GM18507 (cell line): ENCODE results near the gene PCGF3.

Experiments
- DNase-seq: peaks from one replicate; pipeline ENCODE4 v3.0.0; 2011; ENCODE audit warnings: low read depth; ENCODE audit not compliant: insufficient read length; ENCODE audit errors: extremely low spot score
- FAIRE-seq: peaks from 2 replicates; lab custom pipeline; 2011; peaks lifted over from hg19 to GRCh38; lab: Jason Lieb, UNC

The PCGF3 gene

DNA sequence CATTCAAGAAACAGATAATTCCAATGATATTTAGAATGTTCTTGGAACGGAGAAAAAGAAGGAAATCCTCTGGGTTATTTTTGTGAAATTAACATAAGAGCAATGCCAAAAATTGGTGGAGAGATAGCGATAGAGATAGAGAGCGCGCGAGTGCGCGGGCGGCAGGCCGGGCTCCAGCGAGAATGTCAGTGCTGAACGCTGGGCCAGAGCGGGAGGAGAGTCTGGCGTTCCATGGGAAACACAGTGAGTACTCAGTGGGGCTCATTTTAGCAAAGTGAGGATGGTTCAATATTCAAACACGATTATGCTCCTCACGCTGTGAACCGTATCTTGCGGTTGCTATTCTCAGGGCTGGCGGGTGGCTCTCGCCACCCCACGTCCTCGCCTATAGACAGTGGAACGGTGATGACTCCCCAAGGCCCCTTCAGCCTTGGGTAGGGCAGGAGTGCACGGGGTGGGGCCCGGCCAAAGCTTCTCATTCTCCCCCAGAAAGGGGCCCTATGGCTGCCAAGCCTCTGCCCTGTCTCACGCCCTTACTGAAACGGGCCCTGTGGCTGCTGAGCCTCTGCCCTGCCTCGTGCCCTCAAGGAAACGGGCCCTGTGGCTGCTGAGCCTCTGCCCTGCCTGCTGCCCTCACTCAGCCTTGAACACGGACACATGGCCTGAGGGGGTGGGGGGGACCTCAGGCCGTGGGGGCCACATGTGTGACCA, 103.4 kb downstream of the PCGF3 start:
- DNase-seq (no peak), FAIRE-seq (no peak)

DNA sequence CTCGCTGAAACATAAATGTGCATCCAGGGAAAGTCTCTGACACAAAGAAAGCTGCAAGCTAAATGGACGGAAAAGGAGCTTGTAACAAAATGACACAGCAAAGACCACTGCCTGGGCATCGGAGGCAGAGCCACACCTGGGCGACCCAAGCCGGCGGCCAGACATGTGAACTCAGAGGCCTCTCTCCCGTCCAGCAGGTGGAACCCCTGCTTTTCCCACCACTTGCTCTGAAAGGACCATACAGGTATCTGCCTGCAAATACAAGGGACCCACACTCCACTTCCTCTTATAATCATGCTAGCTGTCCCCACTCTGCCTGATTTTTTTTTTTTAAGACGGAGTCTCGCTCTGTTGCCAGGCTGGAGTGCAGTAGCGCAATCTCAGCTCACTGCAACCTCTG, 108.3 kb downstream of the PCGF3 start:
- no peak for FAIRE-seq
- DNase-seq, result no peak

DNA sequence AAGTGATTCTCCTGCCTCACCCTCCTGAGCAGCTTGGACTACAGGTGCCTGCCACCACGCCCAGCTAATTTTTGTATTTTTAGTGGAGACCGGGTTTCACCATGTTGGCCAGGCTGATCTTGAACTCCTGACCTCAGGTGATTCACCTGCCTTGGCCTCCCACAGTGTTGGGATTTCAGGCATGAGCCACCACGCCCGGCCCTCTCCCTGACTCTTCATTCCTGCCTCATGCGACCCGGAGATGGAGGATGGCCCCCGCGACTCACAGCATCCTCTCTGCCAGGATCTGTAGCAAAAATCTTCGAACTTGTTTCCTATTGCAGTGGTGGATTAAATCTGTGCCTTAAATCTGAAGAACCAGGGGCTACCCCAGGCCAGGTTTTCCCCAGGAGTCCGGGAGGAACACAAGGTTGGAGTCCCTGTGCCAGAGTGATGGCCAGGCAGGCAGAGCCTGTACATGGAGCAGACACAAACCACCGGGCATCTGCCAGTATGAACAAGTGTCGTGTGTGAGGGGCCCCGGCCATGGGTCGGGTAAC, 108.7 kb downstream of the PCGF3 start:
- FAIRE-seq (no peak), DNase-seq (no peak)

DNA sequence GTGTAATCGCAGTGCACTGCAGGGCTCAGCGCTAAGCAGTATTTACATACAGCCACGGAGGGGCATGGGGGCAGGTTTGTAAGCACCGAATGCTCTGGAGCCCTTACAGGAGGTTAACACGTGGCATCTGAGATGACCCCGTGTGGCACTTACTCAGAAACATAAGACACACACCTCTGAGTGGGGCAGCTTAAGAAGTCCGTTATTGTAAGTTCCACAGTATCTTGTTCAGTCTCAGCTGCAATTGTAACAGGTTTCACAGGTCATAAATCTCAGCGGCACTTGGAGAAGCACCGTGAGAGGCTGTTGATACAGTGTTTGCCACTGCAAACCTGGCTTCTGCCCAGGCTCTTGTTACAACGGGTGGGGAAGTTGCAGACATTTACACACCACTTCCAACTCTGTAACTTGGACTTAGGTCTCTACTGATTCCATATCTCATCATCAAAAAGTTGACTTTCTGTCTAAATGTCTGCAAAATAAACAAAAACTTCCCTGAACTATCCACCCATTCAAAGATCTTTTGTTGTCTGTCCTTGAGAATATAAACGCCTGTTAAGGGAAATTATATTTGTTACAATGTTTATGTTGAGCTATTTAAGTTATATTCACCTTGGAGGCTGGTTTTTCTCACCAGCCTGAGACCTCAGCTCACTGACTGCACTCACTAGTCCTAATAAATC, 110.0 kb downstream of the PCGF3 start:
- FAIRE-seq, result no peak
- no peak for DNase-seq

DNA sequence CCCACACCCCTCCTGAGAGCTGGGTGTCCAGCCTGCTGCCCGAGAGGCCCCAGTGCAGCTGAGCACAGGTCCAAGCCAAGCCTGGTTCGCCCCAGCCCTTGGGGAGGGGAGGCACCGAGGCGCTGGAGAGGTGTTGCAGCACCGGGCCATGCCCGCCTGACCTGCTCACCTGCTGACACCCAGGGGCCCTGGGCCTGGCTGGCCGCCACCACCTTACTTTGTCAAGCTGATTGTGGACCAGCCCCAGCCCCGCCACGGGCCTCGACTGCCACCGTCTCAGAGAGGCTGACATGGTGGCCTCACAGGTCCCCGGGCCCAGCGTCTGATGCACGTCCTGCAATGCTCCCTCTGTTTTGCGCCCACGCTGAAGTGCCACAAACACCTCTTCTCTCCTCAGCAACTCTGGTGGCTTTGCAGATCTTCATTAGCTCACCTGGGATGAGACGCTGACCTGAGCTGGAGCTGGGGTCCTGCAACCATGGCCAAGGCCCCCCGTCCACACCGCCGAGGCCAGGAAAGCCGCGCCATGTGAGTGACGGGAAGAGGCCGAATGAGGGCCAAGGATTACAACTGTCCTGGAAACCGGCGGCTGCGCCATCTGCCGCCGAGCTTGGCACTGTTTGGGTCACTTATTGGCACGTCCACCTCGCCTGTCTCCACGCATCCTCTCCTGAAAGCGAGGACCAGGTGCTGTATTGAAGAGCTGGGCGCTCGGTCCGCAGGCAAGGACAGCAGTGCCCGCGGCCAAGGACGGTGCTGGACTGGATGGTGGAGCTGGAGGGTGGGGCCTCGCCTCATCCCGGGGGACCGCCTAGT, 112.7 kb downstream of the PCGF3 start:
- no peak for DNase-seq
- FAIRE-seq, result no peak

DNA sequence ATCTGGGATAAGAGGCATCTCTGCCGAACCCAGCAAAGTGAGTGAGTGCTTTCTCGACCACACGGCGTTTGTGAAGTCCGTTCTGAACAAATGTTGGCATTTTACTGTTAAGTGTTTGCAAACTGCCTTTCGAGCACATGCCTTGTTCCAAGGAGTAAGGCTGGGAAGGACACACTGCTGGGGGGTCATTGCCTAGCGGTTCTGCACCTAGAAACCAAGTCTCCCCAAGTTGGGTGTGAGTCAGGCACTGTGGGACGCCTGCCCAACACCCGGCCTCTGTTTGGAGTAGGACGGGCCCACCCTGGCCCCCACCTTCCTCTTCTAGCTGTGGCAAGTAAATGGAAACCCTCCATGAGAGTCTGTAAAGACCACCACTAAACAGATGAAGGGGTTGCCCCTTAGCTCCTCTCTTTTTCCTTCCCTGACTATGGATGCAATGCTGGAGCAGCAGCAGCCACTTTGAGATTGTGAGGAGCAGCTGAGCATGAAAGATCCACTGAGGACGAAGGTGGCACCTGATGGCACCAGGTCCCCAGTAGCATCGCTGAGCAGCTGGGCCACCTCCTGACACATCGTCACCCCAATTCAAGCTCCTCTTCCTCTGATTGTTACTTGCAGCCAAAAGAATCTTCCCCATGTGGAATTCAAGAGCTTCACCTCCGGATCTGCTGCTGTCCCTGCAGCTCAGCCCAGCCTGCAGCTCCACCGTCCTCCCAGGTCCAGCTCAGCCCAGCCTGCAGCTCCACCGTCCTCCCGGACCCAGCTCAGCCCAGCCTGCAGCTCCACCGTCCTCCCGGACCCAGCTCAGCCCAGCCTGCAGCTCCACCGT, 114.0 kb downstream of the PCGF3 start:
- FAIRE-seq (no peak), DNase-seq (no peak)
